Endothelial cell of umbilical vein (primary cell): ENCODE measurements around the gene GAB2. TPM values are rescaled to one million over a fixed set of nuclear protein-coding genes. Genes with fewer than 3 reads are reported as not detected.

ENCODE experiments used
- BruUV-seq: library from RNA; stranded (reverse); fragments of 400-500 nt; replicated peaks from 2 replicates; lab custom pipeline; 2021; lab: Mats Ljungman, UMichigan
- CTCF ChIA-PET: fragments of 300-600, 350-600 bp; sonication (Branson Sonifier 250); formaldehyde crosslinking; loops from one replicate; lab custom pipeline; 2021; ENCODE audit warnings: antibody characterized with exemption, inconsistent platforms; lab: Charles Lee
- POLR2A ChIA-PET: fragments of 300-600, 350-600 bp; sonication (Branson Sonifier 250); formaldehyde crosslinking; loops from one replicate; lab custom pipeline; 2021; ENCODE audit warnings: antibody characterized with exemption, inconsistent platforms; lab: Charles Lee
- DNase-seq: peaks from one replicate; pipeline ENCODE4 v3.0.0-alpha.2; 2011; ENCODE audit warnings: low read depth, low spot score
- FAIRE-seq: peaks from 2 replicates; lab custom pipeline; 2011; peaks lifted over from hg19 to GRCh38; lab: Jason Lieb, UNC
- H2AFZ ChIP-seq: 2 replicates; pipeline ENCODE4 v1.6.0; 2012; ENCODE audit warnings: low read depth, low read length, control low read depth, inconsistent platforms
- H3K27ac ChIP-seq: 2 replicates; pipeline ENCODE4 v1.5.1; 2011; ENCODE audit warnings: low read depth, mild to moderate bottlenecking, control low read depth, low read length, moderate library complexity; ENCODE audit not compliant: insufficient read depth
- H3K27me3 ChIP-seq, 2 experiments: 2 replicates each; pipeline versions ENCODE4 v1.6.0 to v1.6.1; 2011; ENCODE audit warnings: low read length in 2 of 2, mixed read lengths in 1 of 2; ENCODE audit not compliant: control insufficient read depth in 2 of 2, insufficient read depth in 2 of 2
- H3K36me3 ChIP-seq, 2 experiments: 2 replicates in 1 of 2; 3 replicates in 1 of 2; pipeline ENCODE4 v1.5.1; 2011; ENCODE audit warnings: low read length in 2 of 2, mild to moderate bottlenecking in 1 of 2, moderate library complexity in 1 of 2; ENCODE audit not compliant: control insufficient read depth in 2 of 2, insufficient read depth in 2 of 2; ENCODE audit errors: extremely low read depth in 1 of 2
- H3K4me1 ChIP-seq: 3 replicates; pipeline ENCODE4 v1.5.1; 2011; ENCODE audit warnings: mild to moderate bottlenecking, low read length; ENCODE audit not compliant: control insufficient read depth, insufficient read depth; ENCODE audit errors: extremely low read depth
- H3K4me2 ChIP-seq: 2 replicates; pipeline ENCODE4 v1.6.1; 2011; ENCODE audit warnings: low read length, control low read depth, mixed read lengths; ENCODE audit not compliant: insufficient read depth
- H3K4me3 ChIP-seq, 3 experiments: fragments of 200-600 bp in 1 of 3; sonication (generic), shearing (Covaris generic) in 1 of 3; replicated peaks in 1 of 3; 2 replicates each; pipeline ENCODE4 v1.5.1; 2011 to 2016; ENCODE audit warnings: control low read depth in 3 of 3, low read length in 3 of 3, mild to moderate bottlenecking in 2 of 3, inconsistent platforms in 1 of 3, low read depth in 1 of 3, moderate library complexity in 1 of 3; ENCODE audit not compliant: insufficient read depth in 1 of 3
- H3K79me2 ChIP-seq: 2 replicates; pipeline ENCODE4 v1.6.0; 2012; ENCODE audit warnings: low read length, inconsistent platforms; ENCODE audit not compliant: control insufficient read depth, insufficient read depth
- H3K9ac ChIP-seq: replicated peaks from 2 replicates; pipeline ENCODE3; 2011; ENCODE audit warnings: low read length, control low read depth; ENCODE audit not compliant: insufficient read depth; ENCODE audit errors: extremely low read depth
- H3K9me1 ChIP-seq: replicated peaks from 3 replicates; pipeline ENCODE4 v1.6.0; 2011; ENCODE audit warnings: mild to moderate bottlenecking, low read length; ENCODE audit not compliant: control insufficient read depth, insufficient read depth; ENCODE audit errors: extremely low read depth
- H3K9me3 ChIP-seq: replicated peaks from 2 replicates; pipeline ENCODE4 v1.5.1; 2012; ENCODE audit warnings: low read length, inconsistent platforms; ENCODE audit not compliant: control insufficient read depth, insufficient read depth
- H4K20me1 ChIP-seq: replicated peaks from 2 replicates; pipeline ENCODE3; 2011; ENCODE audit warnings: mild to moderate bottlenecking, low read length; ENCODE audit not compliant: control insufficient read depth, insufficient read depth; ENCODE audit errors: extremely low read depth
- EZH2 ChIP-seq: IDR thresholded peaks from 2 replicates; pipeline ENCODE4 v1.6.1; 2012; ENCODE audit warnings: borderline replicate concordance, low read depth, mild to moderate bottlenecking, moderate library complexity, low read length, inconsistent platforms; ENCODE audit not compliant: severe bottlenecking
- FOS ChIP-seq: IDR thresholded peaks from 2 replicates; pipeline ENCODE4 v1.6.1; 2011; ENCODE audit warnings: mild to moderate bottlenecking, low read length, moderate library complexity, borderline replicate concordance; ENCODE audit not compliant: insufficient read depth
- GATA2 ChIP-seq: IDR thresholded peaks from 2 replicates; pipeline ENCODE4 v1.7.0; 2011; ENCODE audit warnings: low read depth, mild to moderate bottlenecking, moderate library complexity, mixed read lengths, low read length; ENCODE audit not compliant: insufficient read length, insufficient read depth
- JUN ChIP-seq: IDR thresholded peaks from 2 replicates; pipeline ENCODE4 v1.6.1; 2011; ENCODE audit warnings: borderline replicate concordance, low read depth; ENCODE audit not compliant: insufficient read length, insufficient read depth
- MAX ChIP-seq: IDR thresholded peaks from 2 replicates; pipeline ENCODE4 v1.6.1; 2011; ENCODE audit not compliant: insufficient read depth, insufficient read length
- MYC ChIP-seq: IDR thresholded peaks from one replicate; pipeline ENCODE4 v1.6.1; 2011; ENCODE audit warnings: mild to moderate bottlenecking, low read depth, low read length
- POLR2A ChIP-seq: IDR thresholded peaks from 2 replicates; pipeline ENCODE4 v1.6.1; 2012; ENCODE audit warnings: low read depth, mild to moderate bottlenecking, control low read depth, low read length
- POLR2AphosphoS5 ChIP-seq: IDR thresholded peaks from 2 replicates; pipeline ENCODE4 v1.6.1; 2012; ENCODE audit warnings: low read depth, mild to moderate bottlenecking, control low read depth, low read length, moderate library complexity; ENCODE audit not compliant: insufficient read depth
- dilution Hi-C: fragments of 300-500 bp; cut with MboI; formaldehyde crosslinking; loops from one replicate; pipeline ENCODE4 v1.15.0; 2019; ENCODE audit warnings: low sequenced_read_pairs; ENCODE audit not compliant: extremely low pct_ligation_motif_present
- intact Hi-C: fragments of 100-400 bp; cut with micrococcal nuclease; formaldehyde crosslinking; loops from one replicate; pipeline ENCODE4 v1.10.0; 2022
- polyA plus RNA-seq, 4 experiments: library from polyadenylated mRNA; depleted of rRNA in 3 of 4; stranded (reverse) in 3 of 4; unstranded in 1 of 4; fragments of >200 nt; gene quantifications; 2 replicates each; pipeline versions ENCODE4 v1.2.1 to v1.2.3, GENCODE V29; 2011 to 2012; ENCODE audit warnings: missing spikeins in 1 of 4
- total RNA-seq: library from RNA; stranded (reverse); gene quantifications from 2 replicates; pipeline ENCODE4 v1.2.3, GENCODE V29; 2021
- TF ChIP-seq, protein P1 (sequence below), 2 donors: IDR thresholded peaks; 1 replicate in 1 of 2; 2 replicates in 1 of 2; pipeline ENCODE4 v1.5.1; 2011; ENCODE audit warnings: low read length in 2 of 2, mild to moderate bottlenecking in 2 of 2, moderate library complexity in 2 of 2, control low read depth in 1 of 2, inconsistent platforms in 1 of 2, low read depth in 1 of 2; ENCODE audit not compliant: insufficient read depth in 1 of 2; ENCODE audit errors: extremely low read depth in 1 of 2

Gene GAB2
- total and polyA plus RNA-seq, 2 donors (not counting 3 experiments of a cell fraction or from before 2014, with no cell fraction given): 19.6 to 39.6 TPM

GRCh38 chr11:78244080-78244479 is 173.5 kb downstream of the GAB2 start:
- Histone ChIP-seq H3K27ac (no peak overlapping the region), H3K27me3 (no peaks in the 10 kb centered on the region), H2AFZ (no peak overlapping the region), H3K4me3 (no peak overlapping the region), H3K4me1 (peaks cover 3% of the 10 kb centered on the region), H3K79me2 (peaks cover 4% of the 10 kb centered on the region), H4K20me1 (no peaks in the 10 kb centered on the region), H3K9me3 (no peaks in the 10 kb centered on the region), H3K36me3 (peaks cover 0 to 2% of the 10 kb centered on the region in 2 experiments), H3K4me2 (no peak overlapping the region), H3K9ac (no peak overlapping the region), H3K9me1 (no peaks in the 10 kb centered on the region)
- no TSS peak for BruUV-seq
- ChIA-PET CTCF (interaction anchor here (1.2 to 1.6 kb wide), 4 partner anchors 13 to 320 kb away, joined by 5 to 8 read pairs (median 8); no protein-coding TSS in a partner anchor), POLR2A (no interaction called here)
- TF ChIP-seq, protein P1, sequence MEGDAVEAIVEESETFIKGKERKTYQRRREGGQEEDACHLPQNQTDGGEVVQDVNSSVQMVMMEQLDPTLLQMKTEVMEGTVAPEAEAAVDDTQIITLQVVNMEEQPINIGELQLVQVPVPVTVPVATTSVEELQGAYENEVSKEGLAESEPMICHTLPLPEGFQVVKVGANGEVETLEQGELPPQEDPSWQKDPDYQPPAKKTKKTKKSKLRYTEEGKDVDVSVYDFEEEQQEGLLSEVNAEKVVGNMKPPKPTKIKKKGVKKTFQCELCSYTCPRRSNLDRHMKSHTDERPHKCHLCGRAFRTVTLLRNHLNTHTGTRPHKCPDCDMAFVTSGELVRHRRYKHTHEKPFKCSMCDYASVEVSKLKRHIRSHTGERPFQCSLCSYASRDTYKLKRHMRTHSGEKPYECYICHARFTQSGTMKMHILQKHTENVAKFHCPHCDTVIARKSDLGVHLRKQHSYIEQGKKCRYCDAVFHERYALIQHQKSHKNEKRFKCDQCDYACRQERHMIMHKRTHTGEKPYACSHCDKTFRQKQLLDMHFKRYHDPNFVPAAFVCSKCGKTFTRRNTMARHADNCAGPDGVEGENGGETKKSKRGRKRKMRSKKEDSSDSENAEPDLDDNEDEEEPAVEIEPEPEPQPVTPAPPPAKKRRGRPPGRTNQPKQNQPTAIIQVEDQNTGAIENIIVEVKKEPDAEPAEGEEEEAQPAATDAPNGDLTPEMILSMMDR (IDR thresholded peaks at IDR 0.05; ENCODE audit: extremely low read depth in 1 of 2, insufficient read depth in 1 of 2, low read depth in 1 of 2, low read length in 2 of 2): no peak
- TF ChIP-seq GATA2 (no peak), EZH2 (no peak), MAX (no peak), MYC (no peak), FOS (no peak), POLR2A (no peak), JUN (no peak), POLR2AphosphoS5 (no peak)
- dilution Hi-C loops (no loop called here), intact Hi-C loops (no loop called here)
- DNase-seq (no peak), FAIRE-seq (no peak)
